Keratinocyte (primary cell): Measurements from ENCODE around the gene TMEM26. TPM values are rescaled to one million over a fixed set of nuclear protein-coding genes. Genes with fewer than 3 reads are reported as not detected.

ENCODE experiments used
- DNase-seq: peaks from one replicate; pipeline ENCODE4 v3.0.0-alpha.2; 2011; ENCODE audit warnings: low read depth, missing footprints, low spot score
- FAIRE-seq: peaks from 2 replicates; lab custom pipeline; 2011; peaks lifted over from hg19 to GRCh38; lab: Jason Lieb, UNC
- H2AFZ ChIP-seq: 2 replicates; pipeline ENCODE4 v1.6.0; 2012; ENCODE audit warnings: low read length, control low read depth, inconsistent platforms; ENCODE audit not compliant: control insufficient read depth
- H3K27ac ChIP-seq: 2 replicates; pipeline ENCODE4 v1.5.1; 2011; ENCODE audit warnings: low read length; ENCODE audit not compliant: control insufficient read depth, insufficient read depth
- H3K27me3 ChIP-seq: 3 replicates; pipeline ENCODE4 v1.6.0; 2011; ENCODE audit warnings: low read length; ENCODE audit not compliant: control insufficient read depth, insufficient read depth; ENCODE audit errors: extremely low read depth
- H3K36me3 ChIP-seq, 2 experiments: 2 replicates in 1 of 2; 3 replicates in 1 of 2; pipeline ENCODE4 v1.5.1; 2011; ENCODE audit warnings: low read length in 2 of 2, mild to moderate bottlenecking in 1 of 2; ENCODE audit not compliant: control insufficient read depth in 2 of 2, insufficient read depth in 2 of 2; ENCODE audit errors: extremely low read depth in 1 of 2
- H3K4me1 ChIP-seq: 3 replicates; pipeline ENCODE4 v1.5.1; 2011; ENCODE audit warnings: low read length; ENCODE audit not compliant: control insufficient read depth, insufficient read depth; ENCODE audit errors: extremely low read depth
- H3K4me2 ChIP-seq: 3 replicates; pipeline ENCODE4 v1.6.0; 2011; ENCODE audit warnings: low read depth, low read length; ENCODE audit not compliant: control insufficient read depth, insufficient read depth; ENCODE audit errors: extremely low read depth
- H3K4me3 ChIP-seq, 3 experiments: fragments of 200-600 bp in 1 of 3; sonication (generic) in 1 of 3; 2 replicates in 2 of 3; 3 replicates in 1 of 3; pipeline ENCODE4 v1.5.1; 2011 to 2016; ENCODE audit warnings: low read length in 3 of 3, mild to moderate bottlenecking in 3 of 3, control low read depth in 2 of 3, inconsistent platforms in 1 of 3, low read depth in 1 of 3, mixed read lengths in 1 of 3, mixed run types in 1 of 3, moderate library complexity in 1 of 3; ENCODE audit not compliant: control insufficient read depth in 2 of 3, insufficient read depth in 2 of 3; ENCODE audit errors: extremely low read depth in 1 of 3
- H3K79me2 ChIP-seq: 2 replicates; pipeline ENCODE4 v1.6.0; 2012; ENCODE audit warnings: low read length; ENCODE audit not compliant: control insufficient read depth, insufficient read depth
- H3K9ac ChIP-seq: 3 replicates; pipeline ENCODE4 v1.6.0; 2011; ENCODE audit warnings: low read length; ENCODE audit not compliant: control insufficient read depth, insufficient read depth; ENCODE audit errors: extremely low read depth
- H3K9me1 ChIP-seq: 3 replicates; pipeline ENCODE4 v1.6.0; 2011; ENCODE audit warnings: low read length; ENCODE audit not compliant: control insufficient read depth, insufficient read depth; ENCODE audit errors: extremely low read depth
- H3K9me3 ChIP-seq: 2 replicates; pipeline ENCODE4 v1.5.1; 2012; ENCODE audit warnings: low read depth, low read length; ENCODE audit not compliant: control insufficient read depth
- H4K20me1 ChIP-seq: 3 replicates; pipeline ENCODE4 v1.6.0; 2011; ENCODE audit warnings: low read length; ENCODE audit not compliant: control insufficient read depth, insufficient read depth; ENCODE audit errors: extremely low read depth
- EZH2 ChIP-seq: IDR thresholded peaks from one replicate; pipeline ENCODE4 v1.6.1; 2012; ENCODE audit warnings: inconsistent platforms, mild to moderate bottlenecking, low read length, moderate library complexity
- dilution Hi-C: fragments of 300-500 bp; cut with MboI; formaldehyde crosslinking; loops from one replicate; pipeline ENCODE4 v1.7.0; 2020; ENCODE audit warnings: low sequenced_read_pairs; ENCODE audit not compliant: extremely low pct_ligation_motif_present
- polyA plus RNA-seq, 5 experiments: library from polyadenylated mRNA; depleted of rRNA in 3 of 5; stranded (reverse) in 3 of 5; stranded (forward) in 1 of 5; unstranded in 1 of 5; fragments of >200 nt; gene quantifications; 1 replicate in 1 of 5; 2 replicates in 3 of 5; 3 replicates in 1 of 5; pipeline versions ENCODE4 v1.2.1 to v1.2.3, GENCODE V29; 2011 to 2012; ENCODE audit warnings: missing spikeins in 2 of 5, low read depth in 1 of 5, low replicate concordance in 1 of 5
- TF ChIP-seq, protein P1 (sequence below), 3 experiments: IDR thresholded peaks in 1 of 3; conservative IDR thresholded peaks in 1 of 3; optimal IDR thresholded peaks in 1 of 3; 2 replicates in 2 of 3; 3 replicates in 1 of 3; pipeline versions ENCODE3 to v1.5.1; 2011; ENCODE audit warnings: low read length in 3 of 3, mild to moderate bottlenecking in 3 of 3, moderate library complexity in 2 of 3, control low read depth in 1 of 3, inconsistent platforms in 1 of 3; ENCODE audit not compliant: insufficient read depth in 2 of 3; ENCODE audit errors: extremely low read depth in 1 of 3

Gene TMEM26
- polyA plus RNA-seq, 1 donor (not counting 4 experiments of a cell fraction or from before 2014, with no cell fraction given) = not detected

DNA sequence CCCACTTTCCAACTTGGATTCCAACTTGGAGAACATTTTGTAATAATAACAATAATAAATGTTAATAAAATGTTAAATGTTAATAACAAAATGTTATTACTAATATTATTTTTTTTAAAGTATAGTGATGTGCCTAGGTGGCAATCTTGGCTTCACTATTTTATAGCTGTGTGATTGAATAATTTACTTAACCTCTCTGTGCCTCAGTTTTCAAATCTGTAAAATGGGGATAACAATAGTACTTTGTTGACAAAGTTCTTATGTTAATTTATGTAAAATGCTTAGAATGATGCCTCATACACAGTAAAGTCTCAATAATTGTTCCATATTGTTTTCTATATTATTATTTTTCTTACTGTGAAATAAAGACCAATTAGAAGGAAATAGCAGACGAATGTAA lies 23.3 kb upstream of the TMEM26 start:
- Histone ChIP-seq H3K4me1 (no peaks in the 10 kb centered on the region), H3K4me2 (no peak overlapping the region), H3K9me1 (no peaks in the 10 kb centered on the region), H3K27ac (no peak overlapping the region), H4K20me1 (no peaks in the 10 kb centered on the region), H3K27me3 (no peaks in the 10 kb centered on the region), H3K9ac (no peak overlapping the region), H3K36me3 (no peaks in the 10 kb centered on the region), H3K79me2 (no peaks in the 10 kb centered on the region), H3K9me3 (no peaks in the 10 kb centered on the region), H3K4me3 (no peak overlapping the region), H2AFZ (no peak overlapping the region)
- FAIRE-seq (no peak), DNase-seq (no peak)
- no peak for TF ChIP-seq EZH2
- TF ChIP-seq, protein P1, sequence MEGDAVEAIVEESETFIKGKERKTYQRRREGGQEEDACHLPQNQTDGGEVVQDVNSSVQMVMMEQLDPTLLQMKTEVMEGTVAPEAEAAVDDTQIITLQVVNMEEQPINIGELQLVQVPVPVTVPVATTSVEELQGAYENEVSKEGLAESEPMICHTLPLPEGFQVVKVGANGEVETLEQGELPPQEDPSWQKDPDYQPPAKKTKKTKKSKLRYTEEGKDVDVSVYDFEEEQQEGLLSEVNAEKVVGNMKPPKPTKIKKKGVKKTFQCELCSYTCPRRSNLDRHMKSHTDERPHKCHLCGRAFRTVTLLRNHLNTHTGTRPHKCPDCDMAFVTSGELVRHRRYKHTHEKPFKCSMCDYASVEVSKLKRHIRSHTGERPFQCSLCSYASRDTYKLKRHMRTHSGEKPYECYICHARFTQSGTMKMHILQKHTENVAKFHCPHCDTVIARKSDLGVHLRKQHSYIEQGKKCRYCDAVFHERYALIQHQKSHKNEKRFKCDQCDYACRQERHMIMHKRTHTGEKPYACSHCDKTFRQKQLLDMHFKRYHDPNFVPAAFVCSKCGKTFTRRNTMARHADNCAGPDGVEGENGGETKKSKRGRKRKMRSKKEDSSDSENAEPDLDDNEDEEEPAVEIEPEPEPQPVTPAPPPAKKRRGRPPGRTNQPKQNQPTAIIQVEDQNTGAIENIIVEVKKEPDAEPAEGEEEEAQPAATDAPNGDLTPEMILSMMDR (optimal IDR thresholded peaks at IDR 0.05 in 1 of 3, IDR thresholded peaks at IDR 0.05 in 1 of 3, conservative IDR thresholded peaks at IDR 0.05 in 1 of 3; ENCODE audit: extremely low read depth in 1 of 3, insufficient read depth in 2 of 3, low read length in 3 of 3) = no peak
- dilution Hi-C loops = no loop called here

DNA sequence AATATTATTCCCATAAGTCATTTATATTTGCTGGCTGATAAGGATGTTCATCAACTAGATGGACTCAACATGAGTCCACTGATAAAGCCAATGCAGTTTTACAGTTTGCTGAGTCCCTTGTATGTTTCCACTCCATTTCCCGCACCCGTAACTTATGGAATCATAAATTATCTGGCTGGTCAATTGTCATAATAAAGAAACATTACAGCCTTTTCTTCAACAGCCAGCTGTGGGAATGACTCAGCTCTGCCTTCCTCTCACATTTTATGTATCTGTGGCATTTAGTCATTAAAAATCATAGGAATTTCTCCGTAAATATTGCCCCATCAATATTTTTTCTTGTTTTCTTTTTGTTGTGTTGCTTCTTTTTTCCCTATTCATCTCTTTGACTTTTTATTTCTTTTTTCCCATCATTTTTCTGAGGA lies 22.3 kb upstream of the TMEM26 start:
- Histone ChIP-seq H3K4me2 (no peak overlapping the region), H3K4me3 (no peak overlapping the region), H3K4me1 (no peaks in the 10 kb centered on the region), H3K36me3 (no peaks in the 10 kb centered on the region), H3K27me3 (no peaks in the 10 kb centered on the region), H3K9me3 (no peaks in the 10 kb centered on the region), H2AFZ (no peak overlapping the region), H3K9ac (no peak overlapping the region), H3K9me1 (no peaks in the 10 kb centered on the region), H3K27ac (no peak overlapping the region), H4K20me1 (no peaks in the 10 kb centered on the region), H3K79me2 (no peaks in the 10 kb centered on the region)
- no peak for DNase-seq
- FAIRE-seq = peak; percentile 23
- TF ChIP-seq, protein P1 (optimal IDR thresholded peaks at IDR 0.05 in 1 of 3, IDR thresholded peaks at IDR 0.05 in 1 of 3, conservative IDR thresholded peaks at IDR 0.05 in 1 of 3; ENCODE audit: extremely low read depth in 1 of 3, insufficient read depth in 2 of 3, low read length in 3 of 3) = no peak
- TF ChIP-seq EZH2 = no peak
- dilution Hi-C loops = no loop called here
